GM12875 (cell line): ENCODE results near the gene ZDHHC11.

ENCODE experiments used
- H3K4me3 ChIP-seq: one replicate; pipeline ENCODE4 v1.5.1; 2011; ENCODE audit warnings: low read depth, low read length, control low read depth
- CTCF ChIP-seq: IDR thresholded peaks from 2 replicates; pipeline ENCODE4 v1.5.1; 2011; ENCODE audit warnings: low read depth, mild to moderate bottlenecking, control low read depth, inconsistent platforms, low read length, moderate library complexity, borderline replicate concordance; ENCODE audit not compliant: insufficient read depth

The ZDHHC11 gene

GRCh38 chr5:746258-746761 lies 104.5 kb downstream of the ZDHHC11 start:
- TF ChIP-seq CTCF, result no peak
- H3K4me3 ChIP-seq, result no peak overlapping the region
